ENCODE measurements around the gene WFDC1.
"Not testable (repeated sequence)": the region's sequence is repeated elsewhere in the genome, so short reads cannot be mapped to it uniquely, and the experiment has no call there.

WFDC1 gene

GRCh38 chr16:84340325-84341040, 45.8 kb downstream of the WFDC1 start:
- peak; percentile 13 for DNase-seq (ENCODE audit: low read depth)
- H3K4me3 ChIP-seq (replicated peaks; ENCODE audit: low read depth, low read length) = no peak overlapping the region
- TF ChIP-seq CTCF (IDR thresholded peaks at IDR 0.05; ENCODE audit: low read length, missing control alignments) = no peak

GRCh38 chr16:84341528-84342295, 47.0 kb downstream of the WFDC1 start:
- DNase-seq (ENCODE audit: low read depth) = no peak
- no peak for TF ChIP-seq CTCF (IDR thresholded peaks at IDR 0.05; ENCODE audit: low read length, missing control alignments)
- no peak overlapping the region for H3K4me3 ChIP-seq (replicated peaks; ENCODE audit: low read depth, low read length)

GRCh38 chr16:84343800-84344199, 49.1 kb downstream of the WFDC1 start:
- not testable (repeated sequence) for H3K4me3 ChIP-seq (replicated peaks; ENCODE audit: low read depth, low read length); DNase-seq (ENCODE audit: low read depth)

- H3K4me3 ChIP-seq (replicated peaks; ENCODE audit: low read depth, low read length) = no peak overlapping the region
- TF ChIP-seq CTCF (IDR thresholded peaks at IDR 0.05; ENCODE audit: low read length, missing control alignments) = no peak
- DNase-seq (ENCODE audit: low read depth) = no peak
These were observed 50.1 kb downstream of the WFDC1 start for GRCh38 chr16:84344781-84345180.

GRCh38 chr16:84347161-84347560, 52.5 kb downstream of the WFDC1 start:
- TF ChIP-seq CTCF (IDR thresholded peaks at IDR 0.05; ENCODE audit: low read length, missing control alignments) = no peak
- H3K4me3 ChIP-seq (replicated peaks; ENCODE audit: low read depth, low read length) = no peak overlapping the region
- no peak for DNase-seq (ENCODE audit: low read depth)

GRCh38 chr16:84348386-84348888, 53.8 kb downstream of the WFDC1 start:
- no peak for TF ChIP-seq CTCF (IDR thresholded peaks at IDR 0.05; ENCODE audit: low read length, missing control alignments)
- no peak for DNase-seq (ENCODE audit: low read depth)
- no peak overlapping the region for H3K4me3 ChIP-seq (replicated peaks; ENCODE audit: low read depth, low read length)

GRCh38 chr16:84349862-84350684, 55.4 kb downstream of the WFDC1 start:
- no peak for TF ChIP-seq CTCF (IDR thresholded peaks at IDR 0.05; ENCODE audit: low read length, missing control alignments)
- H3K4me3 ChIP-seq (replicated peaks; ENCODE audit: low read depth, low read length) = no peak overlapping the region
- DNase-seq (ENCODE audit: low read depth) = no peak
